ENCODE measurements around the gene EXOSC10. TPM values are rescaled to one million over a fixed set of nuclear protein-coding genes. Genes with fewer than 3 reads are reported as not detected.

EXOSC10 gene
- total and polyA plus RNA-seq, 2 donors (not counting 3 experiments of a cell fraction or from before 2014, with no cell fraction given): 74.9 to 103 TPM

- no peaks in the 10 kb centered on the region for H3K9me3 ChIP-seq (replicated peaks; ENCODE audit: control insufficient read depth, insufficient read depth, low read length)
- peaks cover 8% of the 10 kb centered on the region for H3K4me1 ChIP-seq (ENCODE audit: control insufficient read depth, extremely low read depth, insufficient read depth, low read length)
- no peaks in the 10 kb centered on the region for H3K79me2 ChIP-seq (ENCODE audit: control insufficient read depth, insufficient read depth, low read length)
- ChIA-PET CTCF (interaction anchor here (0.7 kb wide), 1 partner anchor 15 kb away, joined by 3 read pairs; no protein-coding TSS in a partner anchor), POLR2A (interaction anchor here (0.6 kb wide), 1 partner anchor 122 kb away, joined by 11 read pairs; no protein-coding TSS in a partner anchor)
- H4K20me1 ChIP-seq (replicated peaks; ENCODE audit: control insufficient read depth, extremely low read depth, insufficient read depth, low read length): no peaks in the 10 kb centered on the region
- dilution Hi-C loops (cut with MboI; ENCODE audit: extremely low pct_ligation_motif_present, low sequenced_read_pairs) (no loop called here), intact Hi-C loops (cut with micrococcal nuclease) (no loop called here)
- H3K27ac ChIP-seq (ENCODE audit: insufficient read depth, low read depth, low read length): no peak overlapping the region
- peaks cover 16 to 46% of the 10 kb centered on the region in 2 experiments for H3K36me3 ChIP-seq (ENCODE audit: control insufficient read depth in 2 of 2, extremely low read depth in 1 of 2, insufficient read depth in 2 of 2, low read length in 2 of 2)
- no peaks in the 10 kb centered on the region for H3K9me1 ChIP-seq (replicated peaks; ENCODE audit: control insufficient read depth, extremely low read depth, insufficient read depth, low read length)
- no peak for TF ChIP-seq JUN (IDR thresholded peaks at IDR 0.05; ENCODE audit: borderline replicate concordance, insufficient read depth, insufficient read length, low read depth)
- TF ChIP-seq CTCF (IDR thresholded peaks at IDR 0.05; ENCODE audit: extremely low read depth in 1 of 2, insufficient read depth in 1 of 2, low read depth in 1 of 2, low read length in 2 of 2): no peak
- no peak for TF ChIP-seq POLR2A (IDR thresholded peaks at IDR 0.05; ENCODE audit: low read depth, low read length)
- TF ChIP-seq MYC (IDR thresholded peaks at IDR 0.05; ENCODE audit: low read depth, low read length): no peak
- no peak overlapping the region for H2AFZ ChIP-seq (ENCODE audit: low read depth, low read length)
- H3K4me2 ChIP-seq (ENCODE audit: insufficient read depth, low read length): no peak overlapping the region
- BruUV-seq (replicated peaks): no TSS peak
- H3K9ac ChIP-seq (replicated peaks; ENCODE audit: extremely low read depth, insufficient read depth, low read length): no peak overlapping the region
- no peaks in the 10 kb centered on the region for H3K27me3 ChIP-seq (ENCODE audit: control insufficient read depth in 2 of 2, insufficient read depth in 2 of 2, low read length in 2 of 2)
- DNase-seq (ENCODE audit: low read depth, low spot score) (no peak), FAIRE-seq (peak; percentile 55)
- no peak overlapping the region for H3K4me3 ChIP-seq (replicated peaks in 1 of 3; ENCODE audit: insufficient read depth in 1 of 3, low read depth in 1 of 3, low read length in 3 of 3)
Observed at GRCh38 chr1:11132563-11133293, 33.1 kb upstream of the EXOSC10 start.

GRCh38 chr1:11131816-11132215, 32.1 kb upstream of the EXOSC10 start:
- Histone ChIP-seq H3K9me3 (replicated peaks; ENCODE audit: control insufficient read depth, insufficient read depth, low read length) (no peaks in the 10 kb centered on the region), H3K4me3 (replicated peaks in 1 of 3; ENCODE audit: insufficient read depth in 1 of 3, low read depth in 1 of 3, low read length in 3 of 3) (no peak overlapping the region), H3K9me1 (replicated peaks; ENCODE audit: control insufficient read depth, extremely low read depth, insufficient read depth, low read length) (no peaks in the 10 kb centered on the region), H2AFZ (ENCODE audit: low read depth, low read length) (no peak overlapping the region), H3K4me2 (ENCODE audit: insufficient read depth, low read length) (no peak overlapping the region), H4K20me1 (replicated peaks; ENCODE audit: control insufficient read depth, extremely low read depth, insufficient read depth, low read length) (no peaks in the 10 kb centered on the region), H3K9ac (replicated peaks; ENCODE audit: extremely low read depth, insufficient read depth, low read length) (no peak overlapping the region), H3K27ac (ENCODE audit: insufficient read depth, low read depth, low read length) (no peak overlapping the region), H3K27me3 (ENCODE audit: control insufficient read depth in 2 of 2, insufficient read depth in 2 of 2, low read length in 2 of 2) (no peaks in the 10 kb centered on the region), H3K4me1 (ENCODE audit: control insufficient read depth, extremely low read depth, insufficient read depth, low read length) (peaks cover 8% of the 10 kb centered on the region), H3K36me3 (ENCODE audit: control insufficient read depth in 2 of 2, extremely low read depth in 1 of 2, insufficient read depth in 2 of 2, low read length in 2 of 2) (peaks cover 19 to 49% of the 10 kb centered on the region in 2 experiments), H3K79me2 (ENCODE audit: control insufficient read depth, insufficient read depth, low read length) (no peaks in the 10 kb centered on the region)
- BruUV-seq (replicated peaks): no TSS peak
- POLR2A ChIA-PET: interaction anchor here (0.6 kb wide), 1 partner anchor 121 kb away, joined by 11 read pairs; no protein-coding TSS in a partner anchor
- DNase-seq (ENCODE audit: low read depth, low spot score): no peak
- dilution Hi-C loops (cut with MboI; ENCODE audit: extremely low pct_ligation_motif_present, low sequenced_read_pairs) (no loop called here), intact Hi-C loops (cut with micrococcal nuclease) (no loop called here)
- TF ChIP-seq POLR2A (IDR thresholded peaks at IDR 0.05; ENCODE audit: low read depth, low read length) (no peak), GATA2 (IDR thresholded peaks at IDR 0.05; ENCODE audit: insufficient read depth, insufficient read length, low read depth, low read length) (no peak), FOS (IDR thresholded peaks at IDR 0.05; ENCODE audit: borderline replicate concordance, insufficient read depth, low read length) (no peak), JUN (IDR thresholded peaks at IDR 0.05; ENCODE audit: borderline replicate concordance, insufficient read depth, insufficient read length, low read depth) (no peak), EZH2 (IDR thresholded peaks at IDR 0.05; ENCODE audit: borderline replicate concordance, low read depth, low read length, severe bottlenecking) (no peak), CTCF (IDR thresholded peaks at IDR 0.05; ENCODE audit: extremely low read depth in 1 of 2, insufficient read depth in 1 of 2, low read depth in 1 of 2, low read length in 2 of 2) (no peak), POLR2AphosphoS5 (IDR thresholded peaks at IDR 0.05; ENCODE audit: insufficient read depth, low read depth, low read length) (no peak), MYC (IDR thresholded peaks at IDR 0.05; ENCODE audit: low read depth, low read length) (no peak)
- TF ChIP-seq, protein P1, sequence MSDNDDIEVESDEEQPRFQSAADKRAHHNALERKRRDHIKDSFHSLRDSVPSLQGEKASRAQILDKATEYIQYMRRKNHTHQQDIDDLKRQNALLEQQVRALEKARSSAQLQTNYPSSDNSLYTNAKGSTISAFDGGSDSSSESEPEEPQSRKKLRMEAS (IDR thresholded peaks at IDR 0.05; ENCODE audit: insufficient read depth, insufficient read length): no peak
- FAIRE-seq: no peak
- CTCF ChIA-PET: no interaction called here
